HT1080 (cell line): ENCODE data around the gene KRTCAP2. TPM values are rescaled to one million over a fixed set of nuclear protein-coding genes. Genes with fewer than 3 reads are reported as not detected.
"Not testable (repeated sequence)": the region's sequence is repeated elsewhere in the genome, so short reads cannot be mapped to it uniquely, and the experiment has no call there.

ENCODE experiments used
- DNase-seq: peaks from one replicate; pipeline ENCODE4 v3.0.0-alpha.2; 2015; ENCODE audit warnings: low read depth
- polyA plus RNA-seq, 2 experiments: library from polyadenylated mRNA; depleted of rRNA; stranded (reverse); fragments of >200 nt; gene quantifications; 2 replicates each; pipeline ENCODE4 v1.2.3, GENCODE V29; 2015
- total RNA-seq: library from RNA; depleted of rRNA; stranded (reverse); fragments of >200 nt; shearing (Covaris generic); gene quantifications from 2 replicates; pipeline ENCODE4 v1.2.3, GENCODE V29; 2014; rRNA removed

KRTCAP2 gene
- total RNA-seq, result 126 and 170 TPM in 2 replicates
- polyA plus RNA-seq (2015; cell fraction: cytosol; rRNA removed), result 87.0 and 112 TPM in 2 replicates
- 44.5 and 52.5 TPM in 2 replicates for polyA plus RNA-seq (2015; cell fraction: nucleus; rRNA removed)

- DNase-seq, result peak; percentile 92
Observed at GRCh38 chr1:155172732-155173477, at the start of gene KRTCAP2. Gene KRTCAP2 (minus strand): TSS chr1:155173304. CDS start chr1:155173224, 80 bp downstream.

GRCh38 chr1:155220211-155220965, 47.3 kb upstream of the KRTCAP2 start:
- DNase-seq, result not testable (repeated sequence)

- DNase-seq, result no peak
Observed at GRCh38 chr1:155219592-155220031, 46.5 kb upstream of the KRTCAP2 start.

GRCh38 chr1:155218854-155219591, 45.9 kb upstream of the KRTCAP2 start:
- DNase-seq, result peak; percentile 57

GRCh38 chr1:155214702-155215101, 41.6 kb upstream of the KRTCAP2 start:
- not testable (repeated sequence) for DNase-seq

GRCh38 chr1:155212051-155212440, 38.9 kb upstream of the KRTCAP2 start:
- DNase-seq, result not testable (repeated sequence)

- not testable (repeated sequence) for DNase-seq
Observed at GRCh38 chr1:155211381-155212050, 38.4 kb upstream of the KRTCAP2 start.

- no peak for DNase-seq
Observed at GRCh38 chr1:155210314-155211104, 37.4 kb upstream of the KRTCAP2 start.

- no peak for DNase-seq
Observed at GRCh38 chr1:155209312-155209721, 36.2 kb upstream of the KRTCAP2 start.

- peak; percentile 57 for DNase-seq
Observed at GRCh38 chr1:155208541-155209311, 35.6 kb upstream of the KRTCAP2 start, which contains the start of gene MTX1. Gene MTX1 (plus strand): TSS chr1:155208695. CDS start chr1:155208805, 110 bp downstream.

- no peak for DNase-seq
Observed at GRCh38 chr1:155207806-155208540, 34.9 kb upstream of the KRTCAP2 start, which contains the start of gene THBS3. Gene THBS3 (minus strand): TSS chr1:155207897. CDS start chr1:155207876, 21 bp downstream.

GRCh38 chr1:155206891-155207805, 34.0 kb upstream of the KRTCAP2 start:
- peak; percentile 77 for DNase-seq

GRCh38 chr1:155205969-155206593, 33.0 kb upstream of the KRTCAP2 start:
- DNase-seq, result no peak

GRCh38 chr1:155205035-155205434, 31.9 kb upstream of the KRTCAP2 start:
- DNase-seq, result no peak

GRCh38 chr1:155202731-155203515, 29.8 kb upstream of the KRTCAP2 start:
- no peak for DNase-seq

GRCh38 chr1:155202198-155202597, 29.1 kb upstream of the KRTCAP2 start:
- no peak for DNase-seq
